Transverse colon (tissue), 3 donors: Measurements from ENCODE around the gene HK1.

ENCODE experiments used
- CTCF ChIP-seq, 5 experiments: fragments of 200-600 bp in 3 of 5; fragments of 450-650 bp in 2 of 5; sonication (generic) in 3 of 5; IDR thresholded peaks; 1 replicate in 2 of 5; 2 replicates in 3 of 5; pipeline ENCODE4 v1.5.1; 2016 to 2017; ENCODE audit warnings: antibody characterized with exemption in 5 of 5, inconsistent platforms in 3 of 5, mild to moderate bottlenecking in 2 of 5, moderate library complexity in 1 of 5
- EP300 ChIP-seq: sonication (generic); formaldehyde crosslinking; IDR thresholded peaks from one replicate; pipeline ENCODE4 v1.6.1; 2017; ENCODE audit warnings: antibody characterized with exemption, low read depth
- POLR2A ChIP-seq: fragments of 450-650 bp; IDR thresholded peaks from one replicate; pipeline ENCODE4 v1.6.1; 2016; ENCODE audit warnings: antibody characterized with exemption, mild to moderate bottlenecking, moderate library complexity

GRCh38 chr10:69338133-69338456 is 59.8 kb downstream of the HK1 start:
- no peak for TF ChIP-seq CTCF (IDR thresholded peaks at IDR 0.05)
- TF ChIP-seq POLR2A = no peak
- no peak for TF ChIP-seq EP300
